ENCODE data around the gene TMEM203. TPM values are rescaled to one million over a fixed set of nuclear protein-coding genes. Genes with fewer than 3 reads are reported as not detected.

TMEM203 gene
- total and polyA plus RNA-seq, 2 of the 13 experiments (the other 11 are each of a cell fraction or from before 2014, with no cell fraction given): 23.4 to 36.7 TPM

DNA sequence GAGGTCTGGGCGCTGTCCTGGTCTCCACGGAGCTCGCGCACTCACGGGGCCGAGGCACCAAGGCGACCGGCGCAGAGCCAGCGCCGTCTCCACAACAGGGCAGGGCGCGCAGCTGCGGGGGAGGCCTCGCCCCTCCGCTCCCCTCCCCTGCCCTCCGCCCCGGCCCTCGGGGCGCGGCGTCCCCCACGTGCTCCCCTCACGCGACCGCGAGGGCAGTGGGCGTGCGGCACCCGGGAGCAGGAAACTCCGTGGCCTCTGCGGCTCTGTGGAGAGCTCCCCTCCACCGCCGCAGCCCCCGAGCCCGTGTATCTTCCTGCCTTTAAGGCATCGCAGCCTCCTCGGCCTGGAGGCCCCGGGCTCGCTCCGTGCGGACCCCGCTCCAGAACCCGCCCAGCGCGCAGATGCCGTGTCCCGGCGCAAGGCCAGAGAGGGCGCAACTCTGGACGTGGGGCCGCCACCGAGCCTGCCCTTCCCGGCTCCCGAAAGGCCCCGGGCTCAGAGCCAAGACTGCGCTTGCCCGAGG is 34.9 kb upstream of the TMEM203 start (continued):
- TF ChIP-seq, protein P1, sequence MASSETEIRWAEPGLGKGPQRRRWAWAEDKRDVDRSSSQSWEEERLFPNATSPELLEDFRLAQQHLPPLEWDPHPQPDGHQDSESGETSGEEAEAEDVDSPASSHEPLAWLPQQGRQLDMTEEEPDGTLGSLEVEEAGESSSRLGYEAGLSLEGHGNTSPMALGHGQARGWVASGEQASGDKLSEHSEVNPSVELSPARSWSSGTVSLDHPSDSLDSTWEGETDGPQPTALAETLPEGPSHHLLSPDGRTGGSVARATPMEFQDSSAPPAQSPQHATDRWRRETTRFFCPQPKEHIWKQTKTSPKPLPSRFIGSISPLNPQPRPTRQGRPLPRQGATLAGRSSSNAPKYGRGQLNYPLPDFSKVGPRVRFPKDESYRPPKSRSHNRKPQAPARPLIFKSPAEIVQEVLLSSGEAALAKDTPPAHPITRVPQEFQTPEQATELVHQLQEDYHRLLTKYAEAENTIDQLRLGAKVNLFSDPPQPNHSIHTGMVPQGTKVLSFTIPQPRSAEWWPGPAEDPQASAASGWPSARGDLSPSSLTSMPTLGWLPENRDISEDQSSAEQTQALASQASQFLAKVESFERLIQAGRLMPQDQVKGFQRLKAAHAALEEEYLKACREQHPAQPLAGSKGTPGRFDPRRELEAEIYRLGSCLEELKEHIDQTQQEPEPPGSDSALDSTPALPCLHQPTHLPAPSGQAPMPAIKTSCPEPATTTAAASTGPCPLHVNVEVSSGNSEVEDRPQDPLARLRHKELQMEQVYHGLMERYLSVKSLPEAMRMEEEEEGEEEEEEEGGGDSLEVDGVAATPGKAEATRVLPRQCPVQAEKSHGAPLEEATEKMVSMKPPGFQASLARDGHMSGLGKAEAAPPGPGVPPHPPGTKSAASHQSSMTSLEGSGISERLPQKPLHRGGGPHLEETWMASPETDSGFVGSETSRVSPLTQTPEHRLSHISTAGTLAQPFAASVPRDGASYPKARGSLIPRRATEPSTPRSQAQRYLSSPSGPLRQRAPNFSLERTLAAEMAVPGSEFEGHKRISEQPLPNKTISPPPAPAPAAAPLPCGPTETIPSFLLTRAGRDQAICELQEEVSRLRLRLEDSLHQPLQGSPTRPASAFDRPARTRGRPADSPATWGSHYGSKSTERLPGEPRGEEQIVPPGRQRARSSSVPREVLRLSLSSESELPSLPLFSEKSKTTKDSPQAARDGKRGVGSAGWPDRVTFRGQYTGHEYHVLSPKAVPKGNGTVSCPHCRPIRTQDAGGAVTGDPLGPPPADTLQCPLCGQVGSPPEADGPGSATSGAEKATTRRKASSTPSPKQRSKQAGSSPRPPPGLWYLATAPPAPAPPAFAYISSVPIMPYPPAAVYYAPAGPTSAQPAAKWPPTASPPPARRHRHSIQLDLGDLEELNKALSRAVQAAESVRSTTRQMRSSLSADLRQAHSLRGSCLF (CRISPR knock-in tag; IDR thresholded peaks at IDR 0.05; ENCODE audit: borderline replicate concordance): no peak
- TF ChIP-seq ZNF670 (CRISPR knock-in tag; IDR thresholded peaks at IDR 0.05; ENCODE audit: borderline replicate concordance) (no peak), TBP (CRISPR knock-in tag; IDR thresholded peaks at IDR 0.05) (no peak), ETV5 (CRISPR knock-in tag; IDR thresholded peaks at IDR 0.05; ENCODE audit: borderline replicate concordance) (peak; percentile 25; the same call in 1 of the 2 replicates), SALL2 (CRISPR knock-in tag; IDR thresholded peaks at IDR 0.05) (peak; percentile 80; the same call in 1 of the 2 replicates), ZNF746 (CRISPR knock-in tag; IDR thresholded peaks at IDR 0.05) (peak; percentile 89), ZFAT (CRISPR knock-in tag; conservative IDR thresholded peaks at IDR 0.05) (no peak), SAP130 (CRISPR knock-in tag; IDR thresholded peaks at IDR 0.05; ENCODE audit: low read depth) (peak; percentile 78; the same call in 1 of the 2 replicates), ZNF468 (CRISPR knock-in tag; IDR thresholded peaks at IDR 0.05) (no peak), TCF7L2 (IDR thresholded peaks at IDR 0.05; ENCODE audit: low read depth, low read length) (no peak), ZNF333 (CRISPR knock-in tag; IDR thresholded peaks at IDR 0.05; ENCODE audit: borderline replicate concordance) (peak; percentile 46; the same call in 1 of the 2 replicates), ZBTB21 (CRISPR knock-in tag; IDR thresholded peaks at IDR 0.05) (no peak; the same call in 1 of the 2 replicates)
- TF ChIP-seq, protein P2, sequence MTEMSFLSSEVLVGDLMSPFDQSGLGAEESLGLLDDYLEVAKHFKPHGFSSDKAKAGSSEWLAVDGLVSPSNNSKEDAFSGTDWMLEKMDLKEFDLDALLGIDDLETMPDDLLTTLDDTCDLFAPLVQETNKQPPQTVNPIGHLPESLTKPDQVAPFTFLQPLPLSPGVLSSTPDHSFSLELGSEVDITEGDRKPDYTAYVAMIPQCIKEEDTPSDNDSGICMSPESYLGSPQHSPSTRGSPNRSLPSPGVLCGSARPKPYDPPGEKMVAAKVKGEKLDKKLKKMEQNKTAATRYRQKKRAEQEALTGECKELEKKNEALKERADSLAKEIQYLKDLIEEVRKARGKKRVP (CRISPR knock-in tag; IDR thresholded peaks at IDR 0.05): 0 out of 4 replicates have a peak, but pooled peaks of 1 of the 2 experiments have one; percentile 28
- TF ChIP-seq, protein P3, sequence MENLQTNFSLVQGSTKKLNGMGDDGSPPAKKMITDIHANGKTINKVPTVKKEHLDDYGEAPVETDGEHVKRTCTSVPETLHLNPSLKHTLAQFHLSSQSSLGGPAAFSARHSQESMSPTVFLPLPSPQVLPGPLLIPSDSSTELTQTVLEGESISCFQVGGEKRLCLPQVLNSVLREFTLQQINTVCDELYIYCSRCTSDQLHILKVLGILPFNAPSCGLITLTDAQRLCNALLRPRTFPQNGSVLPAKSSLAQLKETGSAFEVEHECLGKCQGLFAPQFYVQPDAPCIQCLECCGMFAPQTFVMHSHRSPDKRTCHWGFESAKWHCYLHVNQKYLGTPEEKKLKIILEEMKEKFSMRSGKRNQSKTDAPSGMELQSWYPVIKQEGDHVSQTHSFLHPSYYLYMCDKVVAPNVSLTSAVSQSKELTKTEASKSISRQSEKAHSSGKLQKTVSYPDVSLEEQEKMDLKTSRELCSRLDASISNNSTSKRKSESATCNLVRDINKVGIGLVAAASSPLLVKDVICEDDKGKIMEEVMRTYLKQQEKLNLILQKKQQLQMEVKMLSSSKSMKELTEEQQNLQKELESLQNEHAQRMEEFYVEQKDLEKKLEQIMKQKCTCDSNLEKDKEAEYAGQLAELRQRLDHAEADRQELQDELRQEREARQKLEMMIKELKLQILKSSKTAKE (CRISPR knock-in tag; IDR thresholded peaks at IDR 0.05; ENCODE audit: borderline replicate concordance): peak; percentile 35; the same call in 1 of the 2 replicates
- TF ChIP-seq, protein P4, sequence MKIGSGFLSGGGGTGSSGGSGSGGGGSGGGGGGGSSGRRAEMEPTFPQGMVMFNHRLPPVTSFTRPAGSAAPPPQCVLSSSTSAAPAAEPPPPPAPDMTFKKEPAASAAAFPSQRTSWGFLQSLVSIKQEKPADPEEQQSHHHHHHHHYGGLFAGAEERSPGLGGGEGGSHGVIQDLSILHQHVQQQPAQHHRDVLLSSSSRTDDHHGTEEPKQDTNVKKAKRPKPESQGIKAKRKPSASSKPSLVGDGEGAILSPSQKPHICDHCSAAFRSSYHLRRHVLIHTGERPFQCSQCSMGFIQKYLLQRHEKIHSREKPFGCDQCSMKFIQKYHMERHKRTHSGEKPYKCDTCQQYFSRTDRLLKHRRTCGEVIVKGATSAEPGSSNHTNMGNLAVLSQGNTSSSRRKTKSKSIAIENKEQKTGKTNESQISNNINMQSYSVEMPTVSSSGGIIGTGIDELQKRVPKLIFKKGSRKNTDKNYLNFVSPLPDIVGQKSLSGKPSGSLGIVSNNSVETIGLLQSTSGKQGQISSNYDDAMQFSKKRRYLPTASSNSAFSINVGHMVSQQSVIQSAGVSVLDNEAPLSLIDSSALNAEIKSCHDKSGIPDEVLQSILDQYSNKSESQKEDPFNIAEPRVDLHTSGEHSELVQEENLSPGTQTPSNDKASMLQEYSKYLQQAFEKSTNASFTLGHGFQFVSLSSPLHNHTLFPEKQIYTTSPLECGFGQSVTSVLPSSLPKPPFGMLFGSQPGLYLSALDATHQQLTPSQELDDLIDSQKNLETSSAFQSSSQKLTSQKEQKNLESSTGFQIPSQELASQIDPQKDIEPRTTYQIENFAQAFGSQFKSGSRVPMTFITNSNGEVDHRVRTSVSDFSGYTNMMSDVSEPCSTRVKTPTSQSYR (CRISPR knock-in tag; IDR thresholded peaks at IDR 0.05; ENCODE audit: borderline replicate concordance): no peak
- TF ChIP-seq, protein P5, sequence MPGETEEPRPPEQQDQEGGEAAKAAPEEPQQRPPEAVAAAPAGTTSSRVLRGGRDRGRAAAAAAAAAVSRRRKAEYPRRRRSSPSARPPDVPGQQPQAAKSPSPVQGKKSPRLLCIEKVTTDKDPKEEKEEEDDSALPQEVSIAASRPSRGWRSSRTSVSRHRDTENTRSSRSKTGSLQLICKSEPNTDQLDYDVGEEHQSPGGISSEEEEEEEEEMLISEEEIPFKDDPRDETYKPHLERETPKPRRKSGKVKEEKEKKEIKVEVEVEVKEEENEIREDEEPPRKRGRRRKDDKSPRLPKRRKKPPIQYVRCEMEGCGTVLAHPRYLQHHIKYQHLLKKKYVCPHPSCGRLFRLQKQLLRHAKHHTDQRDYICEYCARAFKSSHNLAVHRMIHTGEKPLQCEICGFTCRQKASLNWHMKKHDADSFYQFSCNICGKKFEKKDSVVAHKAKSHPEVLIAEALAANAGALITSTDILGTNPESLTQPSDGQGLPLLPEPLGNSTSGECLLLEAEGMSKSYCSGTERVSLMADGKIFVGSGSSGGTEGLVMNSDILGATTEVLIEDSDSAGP (CRISPR knock-in tag; IDR thresholded peaks at IDR 0.05; ENCODE audit: borderline replicate concordance): peak; percentile 83; the same call in 1 of the 2 replicates
